Stomach (tissue), 9 donors: Measurements from ENCODE around the gene OTUD5. TPM values are rescaled to one million over a fixed set of nuclear protein-coding genes. Genes with fewer than 3 reads are reported as not detected.
A peak's percentile ranks its signal among the peaks of the same experiment; 100 is the strongest.

Source experiments
- DNase-seq, 2 donors: peaks; one replicate each; pipeline versions ENCODE4 v3.0.0 to v3.0.0-alpha.2; 2013 to 2019
- H3K27ac ChIP-seq, 5 donors: fragments of 200-600 bp in 4 of 5; sonication (generic) in 4 of 5; one replicate each; pipeline ENCODE4 v1.5.1; 2013 to 2019; ENCODE audit warnings: mild to moderate bottlenecking in 1 of 5, moderate library complexity in 1 of 5
- H3K27me3 ChIP-seq, 3 donors: fragments of 200-600 bp; sonication (generic); one replicate each; pipeline ENCODE4 v1.5.1; 2017 to 2019; ENCODE audit warnings: mixed run types in 1 of 3
- H3K36me3 ChIP-seq, 4 donors: fragments of 200-600 bp; sonication (generic); 1 replicate in 3 of 4; 2 replicates in 1 of 4; pipeline ENCODE4 v1.5.1; 2016 to 2019
- H3K4me1 ChIP-seq, 4 donors: fragments of 200-600 bp; sonication (generic); one replicate each; pipeline ENCODE4 v1.5.1; 2016 to 2019
- H3K4me3 ChIP-seq, 4 donors: fragments of 200-600 bp; sonication (generic) in 3 of 4; one replicate each; pipeline ENCODE4 v1.5.1; 2016 to 2019; ENCODE audit warnings: mild to moderate bottlenecking in 1 of 4
- H3K9me3 ChIP-seq, 4 donors: fragments of 200-600 bp; sonication (generic); one replicate each; pipeline ENCODE4 v1.5.1; 2016 to 2019
- EP300 ChIP-seq: sonication (generic); formaldehyde crosslinking; IDR thresholded peaks from one replicate; pipeline ENCODE4 v1.6.1; 2017; ENCODE audit warnings: antibody characterized with exemption
- POLR2A ChIP-seq, 4 donors: fragments of 450-650 bp; IDR thresholded peaks; one replicate each; pipeline ENCODE4 v1.6.1; 2016; ENCODE audit warnings: antibody characterized with exemption in 4 of 4, control low read depth in 2 of 4, mild to moderate bottlenecking in 1 of 4, moderate library complexity in 1 of 4
- POLR2AphosphoS5 ChIP-seq, 3 donors: sonication (generic); formaldehyde crosslinking; IDR thresholded peaks; one replicate each; pipeline ENCODE4 v1.6.1; 2016; ENCODE audit warnings: antibody characterized with exemption in 3 of 3
- WGBS, 5 donors: extraction: QIAGEN DNeasy Blood & Tissue Kit in 3 of 5; methylation state at CpG; one replicate each; pipeline versions ENCODE4 v1.1.5 to v1.1.7; 2013 to 2018; 5-methylcytosine and 5-hydroxymethylcytosine counted together
- intact Hi-C: fragments of 100-400 bp; cut with DNase I; formaldehyde crosslinking; loops from one replicate; pipeline ENCODE4 v1.15.1; 2023; ENCODE audit warnings: low total_unique reads
- polyA plus RNA-seq, 3 donors: library from polyadenylated mRNA; stranded (reverse); fragments of 200-250 nt; gene quantifications; one replicate each; pipeline ENCODE4 v1.2.3, GENCODE V29; 2013
- total RNA-seq, 5 donors: library from RNA; depleted of rRNA; stranded (reverse); fragments of >200 nt; gene quantifications; one replicate each; pipeline versions ENCODE4 v1.1.0 to v1.2.3, GENCODE V29; 2014 to 2016
- TF ChIP-seq, protein P1 (sequence below), 7 experiments: fragments of 450-650 bp in 4 of 7; fragments of 200-600 bp in 3 of 7; sonication (generic) in 3 of 7; IDR thresholded peaks; one replicate each; pipeline ENCODE4 v1.5.1; 2016 to 2019; ENCODE audit warnings: antibody characterized with exemption in 7 of 7, control low read depth in 2 of 7, mild to moderate bottlenecking in 1 of 7
- donor health status: healthy with polysubstance abuse.
- donor health status: Bipolar disorder and iron deficiency.
- donor health status: healthy.

OTUD5 gene
- total and polyA plus RNA-seq, 8 donors, result 16.1 to 163 (median 22.8) TPM

DNA sequence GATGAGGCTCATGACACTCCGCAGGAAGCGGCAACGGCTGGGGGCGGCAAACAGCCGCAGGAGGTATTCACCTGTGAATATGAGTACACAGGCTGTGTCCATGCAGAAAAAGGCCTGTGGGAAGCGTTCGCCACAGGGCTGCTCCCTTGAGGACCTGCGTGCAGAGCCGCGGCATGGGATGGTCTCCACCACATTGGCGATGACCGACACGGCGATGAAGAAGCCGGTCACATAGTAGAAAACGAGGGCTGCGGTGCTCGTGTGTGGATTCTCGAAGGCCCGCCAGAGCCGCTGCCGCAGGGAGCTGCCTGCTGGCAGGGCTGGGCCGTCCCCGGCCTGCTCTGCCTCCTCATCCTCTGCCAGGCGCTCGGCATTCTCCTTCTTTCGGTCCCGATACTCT is 12.1 kb upstream of the OTUD5 start:
- H3K27ac ChIP-seq, result no peak overlapping the region
- intact Hi-C loops, result no loop called here
- TF ChIP-seq POLR2AphosphoS5 (IDR thresholded peaks at IDR 0.05), result no peak
- H3K4me3 ChIP-seq, result no peak overlapping the region
- 88 to 97% (median 95%) methylated on average over 20 to 28 of the region's 28 CpGs for WGBS, 5 donors
- H3K27me3 ChIP-seq, result no peaks in the 10 kb centered on the region
- DNase-seq, result no peak
- peaks cover 0 to 18% (median 15%) of the 10 kb centered on the region in 4 donors for H3K4me1 ChIP-seq
- H3K36me3 ChIP-seq, result peaks cover 0 to 14% (median 11%) of the 10 kb centered on the region in 4 donors
- H3K9me3 ChIP-seq, result no peaks in the 10 kb centered on the region

- 38 to 82% (median 63%) methylated on average over 1 of the region's 1 CpG for WGBS, 5 donors
- no peak for DNase-seq
- Histone ChIP-seq H3K4me1 (peaks cover 0 to 18% (median 15%) of the 10 kb centered on the region in 4 donors), H3K36me3 (peaks cover 0 to 4% (median 0%) of the 10 kb centered on the region in 4 donors), H3K9me3 (no peaks in the 10 kb centered on the region), H3K4me3 (no peak overlapping the region), H3K27me3 (no peaks in the 10 kb centered on the region), H3K27ac (no peak overlapping the region)
- intact Hi-C loops, result no loop called here
- TF ChIP-seq, protein P1, sequence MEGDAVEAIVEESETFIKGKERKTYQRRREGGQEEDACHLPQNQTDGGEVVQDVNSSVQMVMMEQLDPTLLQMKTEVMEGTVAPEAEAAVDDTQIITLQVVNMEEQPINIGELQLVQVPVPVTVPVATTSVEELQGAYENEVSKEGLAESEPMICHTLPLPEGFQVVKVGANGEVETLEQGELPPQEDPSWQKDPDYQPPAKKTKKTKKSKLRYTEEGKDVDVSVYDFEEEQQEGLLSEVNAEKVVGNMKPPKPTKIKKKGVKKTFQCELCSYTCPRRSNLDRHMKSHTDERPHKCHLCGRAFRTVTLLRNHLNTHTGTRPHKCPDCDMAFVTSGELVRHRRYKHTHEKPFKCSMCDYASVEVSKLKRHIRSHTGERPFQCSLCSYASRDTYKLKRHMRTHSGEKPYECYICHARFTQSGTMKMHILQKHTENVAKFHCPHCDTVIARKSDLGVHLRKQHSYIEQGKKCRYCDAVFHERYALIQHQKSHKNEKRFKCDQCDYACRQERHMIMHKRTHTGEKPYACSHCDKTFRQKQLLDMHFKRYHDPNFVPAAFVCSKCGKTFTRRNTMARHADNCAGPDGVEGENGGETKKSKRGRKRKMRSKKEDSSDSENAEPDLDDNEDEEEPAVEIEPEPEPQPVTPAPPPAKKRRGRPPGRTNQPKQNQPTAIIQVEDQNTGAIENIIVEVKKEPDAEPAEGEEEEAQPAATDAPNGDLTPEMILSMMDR (IDR thresholded peaks at IDR 0.05), result no peak
These were observed 11.0 kb upstream of the OTUD5 start for GRCh38 chrX:48968377-48968776.

DNA sequence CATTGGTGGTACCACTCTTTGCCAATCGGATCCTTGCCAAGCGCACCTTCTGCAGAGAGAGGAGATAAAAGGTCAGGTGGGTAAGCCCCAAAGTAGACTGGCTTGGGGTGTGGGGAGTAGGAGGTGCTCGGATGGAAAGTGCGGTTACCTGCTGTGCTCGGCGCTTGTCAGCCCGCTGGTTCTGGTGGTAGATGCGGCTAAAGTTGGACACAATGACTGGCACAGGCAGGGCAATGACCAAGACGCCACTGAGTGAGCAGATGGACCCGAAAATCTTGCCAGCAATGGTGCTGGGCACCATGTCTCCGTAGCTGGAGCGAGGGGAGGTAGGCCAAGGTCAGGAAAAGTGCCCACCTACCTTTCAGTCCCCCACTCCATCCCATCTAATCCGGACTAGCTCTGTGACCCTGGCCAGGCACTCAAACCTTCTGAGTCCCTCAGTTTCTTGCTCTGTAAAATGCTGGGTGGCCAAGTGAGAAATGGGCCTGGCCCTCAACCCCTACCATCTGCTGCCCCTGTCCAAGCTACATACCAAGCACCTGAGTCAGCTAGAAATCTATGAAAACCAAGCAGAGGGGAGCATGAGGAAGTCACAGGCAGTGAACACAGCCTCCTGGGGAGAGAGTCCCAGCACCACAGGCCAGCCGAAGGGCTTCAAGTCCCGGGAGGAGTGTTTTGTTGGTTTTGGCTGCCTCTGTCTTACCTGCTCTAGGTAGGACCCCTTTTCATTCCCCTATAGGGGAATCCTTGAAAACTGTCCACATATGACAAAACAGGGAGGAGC is 9.6 kb upstream of the OTUD5 start:
- Histone ChIP-seq H3K4me3 (no peak overlapping the region), H3K9me3 (no peaks in the 10 kb centered on the region), H3K27me3 (no peaks in the 10 kb centered on the region), H3K27ac (no peak overlapping the region), H3K36me3 (peaks cover 0 to 4% (median 0%) of the 10 kb centered on the region in 4 donors), H3K4me1 (peaks cover 0 to 15% (median 11%) of the 10 kb centered on the region in 4 donors)
- no peak for DNase-seq
- TF ChIP-seq, protein P1 (IDR thresholded peaks at IDR 0.05), result no peak
- TF ChIP-seq POLR2AphosphoS5 (IDR thresholded peaks at IDR 0.05) (no peak), EP300 (no peak), POLR2A (IDR thresholded peaks at IDR 0.05) (no peak)
- intact Hi-C loops, result no loop called here
- 78 to 94% (median 84%) methylated on average over 11 to 15 of the region's 15 CpGs for WGBS, 5 donors

GRCh38 chrX:48965959-48966358 is 8.6 kb upstream of the OTUD5 start:
- H3K9me3 ChIP-seq, result no peaks in the 10 kb centered on the region
- H3K4me3 ChIP-seq, result no peak overlapping the region
- H3K27me3 ChIP-seq, result no peaks in the 10 kb centered on the region
- intact Hi-C loops, result no loop called here
- peaks cover 0 to 4% (median 0%) of the 10 kb centered on the region in 4 donors for H3K36me3 ChIP-seq
- TF ChIP-seq POLR2A (IDR thresholded peaks at IDR 0.05) (no peak), EP300 (no peak), POLR2AphosphoS5 (IDR thresholded peaks at IDR 0.05) (no peak)
- TF ChIP-seq, protein P1 (IDR thresholded peaks at IDR 0.05), result no peak
- whole genome bisulfite sequencing, 5 donors, result 91 to 98% (median 93%) methylated on average over 6 to 14 of the region's 14 CpGs; no CpG with 5 or more reads in 1 of the 5 donors
- H3K27ac ChIP-seq, result no peak overlapping the region
- no peak for DNase-seq
- peaks cover 0 to 9% (median under 1%) of the 10 kb centered on the region in 4 donors for H3K4me1 ChIP-seq

DNA sequence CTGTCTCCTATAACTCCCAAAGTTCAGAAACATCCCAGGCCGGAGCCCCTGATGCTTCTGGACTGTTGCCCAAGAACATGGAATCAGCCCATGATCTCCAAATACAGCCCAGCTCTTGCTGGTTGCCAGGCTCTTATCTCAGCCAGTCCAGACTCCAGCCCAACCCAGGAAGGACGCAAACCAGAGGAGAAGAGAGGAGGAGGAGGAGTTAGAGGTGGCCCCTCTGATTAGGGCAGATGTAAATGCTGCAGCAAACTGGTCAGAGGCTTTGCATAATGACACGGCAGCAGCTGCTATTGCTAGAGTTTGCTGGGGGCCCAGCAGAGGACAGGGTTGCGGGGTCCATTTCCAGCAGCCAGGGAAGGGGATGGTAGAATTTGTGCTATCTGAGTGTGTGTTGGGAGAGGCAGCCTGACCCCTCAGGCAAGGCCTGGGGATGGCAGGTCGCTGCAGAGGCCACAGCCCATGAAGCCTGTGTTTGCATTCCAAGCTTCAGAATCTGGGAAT is 4.2 kb upstream of the OTUD5 start:
- peak in 1 of 2 donors; percentile 76 for DNase-seq
- Histone ChIP-seq H3K36me3 (peaks cover 0 to 4% (median 0%) of the 10 kb centered on the region in 4 donors), H3K27me3 (no peaks in the 10 kb centered on the region), H3K4me3 (no peak overlapping the region), H3K27ac (peak overlapping the region in 3 of 5 donors; percentile 17 to 93 (median 30)), H3K4me1 (peaks cover 0 to 16% (median 5%) of the 10 kb centered on the region in 4 donors), H3K9me3 (no peaks in the 10 kb centered on the region)
- no peak for TF ChIP-seq EP300
- peak in 1 of 3 donors; percentile 9 for TF ChIP-seq POLR2AphosphoS5 (IDR thresholded peaks at IDR 0.05)
- TF ChIP-seq POLR2A (IDR thresholded peaks at IDR 0.05), result no peak
- 20 to 46% (median 29%) methylated on average over 2 to 5 of the region's 5 CpGs for WGBS, 5 donors
- intact Hi-C loops, result no loop called here
